HG02678 (cell line): ENCODE results near the gene SULF2.
A peak's percentile ranks its signal among the peaks of the same experiment; 100 is the strongest.

Experiments
- ATAC-seq: cut with Tn5 transposase; IDR thresholded peaks from one replicate; pipeline ENCODE4 v1.9.1; 2021; ENCODE audit warnings: mild to moderate bottlenecking, moderate library complexity; ENCODE audit not compliant: unreplicated experiment

Gene SULF2

DNA sequence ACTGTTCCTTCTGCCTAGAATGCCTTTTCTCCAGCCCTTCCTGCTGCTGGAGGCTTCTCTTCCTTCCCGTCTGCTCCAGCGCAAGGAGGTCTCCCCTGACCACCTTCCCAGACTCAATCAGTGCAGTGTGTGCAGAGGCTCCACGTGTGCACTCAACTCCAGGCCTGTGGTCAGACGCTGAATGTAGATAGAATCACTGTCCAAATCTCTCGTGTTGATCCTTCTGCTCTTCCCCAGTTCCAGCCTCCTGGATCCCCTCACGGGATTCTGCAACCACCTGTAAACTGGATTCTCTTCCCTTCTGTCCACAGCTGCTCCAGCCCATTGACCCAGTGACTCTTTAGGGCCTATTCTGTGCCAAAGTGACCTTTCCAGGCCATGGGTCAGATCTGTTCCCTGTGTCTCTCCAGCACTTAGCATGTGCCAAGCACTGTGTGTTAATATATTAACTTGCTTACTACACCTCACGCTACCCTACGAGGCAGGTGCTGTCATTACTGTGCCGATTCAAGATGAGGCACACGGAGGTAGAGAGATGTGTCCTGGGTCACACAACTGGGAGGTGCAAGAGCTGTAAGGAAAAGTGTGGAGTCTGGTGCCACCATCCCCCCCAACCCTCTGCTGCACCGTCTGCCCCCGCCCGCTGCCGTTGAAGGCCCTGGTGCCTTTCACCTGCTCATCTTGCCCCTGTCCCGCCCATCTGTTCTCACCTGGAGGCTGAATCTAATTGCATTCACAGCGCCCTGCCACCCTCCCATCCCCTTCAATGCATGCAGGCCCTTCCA is 112.2 kb downstream of the SULF2 start:
- no peak for ATAC-seq

DNA sequence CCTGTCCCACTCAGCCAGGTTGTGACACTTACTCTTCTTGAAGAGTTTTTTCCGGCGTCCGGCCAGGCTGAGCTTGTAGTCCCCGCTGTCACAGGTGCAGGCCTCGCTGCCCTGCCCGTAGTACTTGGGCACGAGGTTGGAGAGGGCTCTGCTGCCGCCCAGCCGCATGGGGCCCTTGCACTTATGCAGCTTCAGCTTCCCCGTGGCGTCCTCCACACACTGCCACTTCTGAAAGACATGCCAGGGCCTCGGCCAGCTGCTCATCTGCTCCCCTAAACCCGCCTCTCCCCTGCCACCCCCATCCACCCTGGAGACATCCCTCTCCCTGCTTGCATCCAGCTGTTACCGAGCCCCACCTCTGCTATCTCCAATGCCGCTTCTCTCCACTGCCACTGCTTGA is 113.1 kb downstream of the SULF2 start:
- no peak for ATAC-seq

DNA sequence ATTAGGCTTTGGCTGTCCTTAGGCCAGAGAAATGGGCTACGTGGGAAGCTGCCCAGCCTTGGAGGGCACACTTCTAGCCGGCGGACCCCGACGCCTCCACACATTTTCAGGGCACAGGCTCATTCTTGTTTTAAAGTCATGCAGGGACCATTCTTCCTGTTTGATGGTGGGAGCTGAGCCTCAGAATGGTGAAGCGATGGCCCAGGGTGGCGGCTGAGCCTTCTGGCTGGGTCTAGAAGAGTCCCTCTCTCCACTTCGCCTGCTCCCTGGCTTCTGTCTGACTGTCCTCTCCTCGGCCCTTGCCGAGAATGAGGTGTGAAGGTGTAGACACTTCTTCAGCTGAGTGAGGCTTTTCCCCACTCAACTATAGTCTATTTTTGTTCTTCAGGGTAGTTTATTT is 114.4 kb downstream of the SULF2 start:
- no peak for ATAC-seq

DNA sequence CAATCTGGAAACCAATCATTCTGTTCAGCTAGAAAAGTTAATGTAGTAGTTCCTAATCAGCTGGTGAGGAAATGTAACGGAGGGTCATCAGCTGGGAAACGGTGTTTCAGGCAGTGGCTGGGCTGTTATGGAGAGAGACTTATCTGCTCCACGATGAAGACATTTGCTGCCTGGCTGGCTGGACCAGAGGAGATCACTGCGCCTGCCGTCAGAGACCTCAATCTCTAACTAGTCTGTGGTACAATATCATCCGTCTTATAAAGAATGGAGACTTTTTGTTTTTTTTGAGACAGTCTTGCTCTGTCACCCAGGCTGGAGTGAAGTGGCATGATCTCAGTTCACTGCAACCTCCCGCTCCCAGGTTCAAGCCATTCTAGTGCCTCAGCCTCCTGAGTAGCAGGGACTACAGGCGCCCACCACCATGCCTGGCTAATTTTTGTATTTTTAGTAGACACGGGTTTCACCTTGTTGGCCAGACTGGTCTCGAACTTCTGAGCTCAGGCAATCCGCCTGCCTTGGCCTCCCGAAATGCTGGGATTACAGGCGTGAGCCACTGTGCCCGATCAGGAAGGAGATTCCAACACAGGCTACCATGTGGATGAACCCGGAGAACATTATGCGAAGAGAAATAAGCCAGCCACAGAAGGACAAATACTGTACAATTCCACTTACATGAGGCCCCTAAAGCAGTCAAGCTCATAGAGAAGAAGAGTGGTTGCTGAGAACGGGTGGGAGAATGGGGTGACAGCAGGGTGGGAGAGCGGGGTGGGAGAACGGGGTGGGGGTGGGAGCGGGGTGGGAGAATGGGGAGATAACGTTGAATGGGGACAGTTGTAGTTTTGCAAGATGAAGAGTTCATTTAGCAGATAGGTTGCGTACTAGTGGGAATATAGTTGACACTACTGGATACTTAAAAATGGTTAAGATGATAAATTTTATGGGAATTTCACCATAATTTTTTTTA is 115.1 kb downstream of the SULF2 start:
- ATAC-seq = no peak

DNA sequence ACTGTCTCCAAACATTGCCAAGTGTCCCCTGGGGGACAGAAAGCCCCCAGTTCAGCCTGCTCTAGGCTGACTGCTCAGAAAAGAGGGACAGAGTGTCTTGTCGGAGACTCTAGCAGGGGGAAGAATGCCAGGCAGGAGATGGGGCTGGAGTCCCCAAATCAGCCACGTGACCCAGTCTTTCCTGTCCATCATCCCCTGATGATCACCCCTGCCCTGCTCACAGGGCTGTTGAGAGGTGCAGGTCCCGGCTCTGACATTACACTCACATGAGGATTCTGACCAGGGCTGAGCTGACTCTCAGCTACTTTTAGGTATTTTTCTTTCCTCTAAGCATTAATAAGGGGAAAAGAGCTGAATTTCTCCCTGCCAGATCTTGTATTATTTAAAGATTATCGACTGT is 115.8 kb downstream of the SULF2 start:
- no peak for ATAC-seq

DNA sequence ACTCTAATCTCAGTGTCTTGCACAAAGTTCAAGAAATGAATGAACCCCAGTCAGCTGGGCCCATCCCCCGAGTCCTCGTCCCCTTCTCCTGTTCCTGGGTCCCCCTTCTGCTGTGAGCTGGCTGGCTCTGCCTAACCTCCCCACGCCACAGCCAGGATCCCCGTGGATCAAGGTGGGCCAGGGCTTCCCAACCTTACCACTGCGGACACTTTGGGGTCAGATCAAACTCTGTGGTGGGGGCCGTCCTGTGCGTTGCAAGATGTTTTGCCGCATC is 116.2 kb downstream of the SULF2 start:
- ATAC-seq = no peak

DNA sequence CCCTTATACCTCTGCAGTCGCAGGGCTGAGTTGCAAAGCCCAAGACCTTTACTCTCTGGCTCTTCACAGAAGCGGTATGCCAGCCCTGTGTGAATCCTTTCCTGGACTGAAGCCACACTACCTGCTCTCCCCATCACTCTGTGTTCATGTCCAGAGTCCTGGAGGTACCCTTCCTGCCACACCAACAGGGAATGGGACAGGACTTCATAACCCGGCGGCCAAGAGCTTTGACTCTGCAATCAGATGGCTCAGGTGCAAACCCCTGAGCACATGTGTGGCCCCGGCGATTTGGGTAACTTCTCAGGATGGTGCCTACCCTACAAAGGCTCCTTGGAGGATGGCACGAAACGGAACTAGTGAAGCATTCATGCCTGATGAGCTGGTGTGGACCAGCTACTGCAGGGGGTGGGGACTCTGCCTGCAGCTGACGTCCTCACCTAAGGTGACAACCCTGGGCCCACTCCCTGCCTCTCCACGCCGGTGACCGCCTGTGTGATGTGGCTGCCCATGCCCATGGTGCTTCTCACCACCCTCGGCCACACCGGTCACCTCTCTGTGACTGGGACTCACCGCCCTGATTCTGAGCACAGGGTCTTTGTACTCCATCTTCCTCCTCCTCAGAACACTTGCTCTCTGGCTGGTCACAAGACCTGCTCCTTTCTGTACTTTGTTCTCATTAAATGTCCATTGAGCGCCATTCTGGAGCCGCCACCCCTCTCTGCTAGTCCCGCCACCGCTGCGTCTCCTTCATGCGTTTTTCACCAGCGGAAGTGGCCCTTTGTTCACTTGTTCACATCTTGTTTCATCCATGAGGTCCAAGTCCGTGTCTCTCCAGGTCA is 116.7 kb downstream of the SULF2 start:
- no peak for ATAC-seq

DNA sequence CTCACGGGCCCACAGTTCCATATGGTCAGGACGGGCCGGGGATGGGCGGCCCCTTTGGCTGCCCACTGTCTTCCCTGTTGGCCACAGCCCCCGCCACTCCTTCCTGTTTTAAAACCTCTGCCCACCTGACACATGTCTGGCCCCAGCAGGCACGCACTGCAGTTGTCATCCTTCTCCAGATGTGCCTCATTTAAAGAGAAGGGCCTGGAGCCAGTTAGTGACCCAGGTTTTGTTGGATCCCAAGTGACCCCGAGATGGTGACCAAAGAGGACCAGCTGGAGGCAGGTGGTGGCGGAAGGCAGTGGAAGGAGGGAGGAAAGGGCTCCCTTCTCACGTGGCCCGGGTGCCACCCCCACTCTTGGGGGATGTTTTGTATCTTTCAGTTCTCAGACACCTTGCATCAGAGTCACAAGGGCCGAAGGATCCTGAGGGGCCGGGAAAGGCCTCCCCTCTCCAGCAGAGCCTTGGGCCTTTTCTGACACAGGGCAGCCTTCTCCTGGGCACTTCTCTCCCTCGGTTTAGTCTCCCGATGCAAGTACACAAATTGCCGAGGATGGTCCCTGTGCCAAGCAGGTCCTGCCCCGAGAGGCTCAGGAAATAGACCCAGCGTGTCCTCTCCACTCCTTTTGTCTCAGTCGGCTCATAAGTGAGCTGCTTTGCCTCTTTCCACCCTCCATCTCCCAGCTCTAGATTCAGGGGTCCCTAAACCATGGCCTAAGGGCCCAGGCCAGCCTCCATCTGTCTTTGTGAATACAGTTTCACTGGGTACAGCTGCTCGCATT is 117.6 kb downstream of the SULF2 start:
- no peak for ATAC-seq

DNA sequence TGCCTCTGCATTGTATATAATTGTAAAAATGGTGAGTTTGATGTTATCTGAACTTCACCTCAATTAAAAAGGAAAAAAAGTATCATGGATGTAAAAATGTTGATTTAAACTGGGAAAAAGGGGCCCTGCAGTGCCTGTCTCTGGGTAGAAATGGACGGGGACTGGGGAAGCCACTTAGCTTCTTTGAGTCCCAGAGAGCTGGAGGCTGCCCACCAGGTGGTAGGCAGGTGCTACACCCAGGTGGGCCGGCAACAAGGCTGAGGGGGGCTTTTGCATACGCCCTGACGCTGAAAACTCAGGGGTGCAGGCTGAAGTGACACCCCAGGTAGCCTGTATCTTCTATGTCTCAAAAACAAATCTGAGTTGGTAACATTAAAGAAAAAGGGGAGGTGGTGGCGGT is 118.2 kb downstream of the SULF2 start:
- no peak for ATAC-seq

DNA sequence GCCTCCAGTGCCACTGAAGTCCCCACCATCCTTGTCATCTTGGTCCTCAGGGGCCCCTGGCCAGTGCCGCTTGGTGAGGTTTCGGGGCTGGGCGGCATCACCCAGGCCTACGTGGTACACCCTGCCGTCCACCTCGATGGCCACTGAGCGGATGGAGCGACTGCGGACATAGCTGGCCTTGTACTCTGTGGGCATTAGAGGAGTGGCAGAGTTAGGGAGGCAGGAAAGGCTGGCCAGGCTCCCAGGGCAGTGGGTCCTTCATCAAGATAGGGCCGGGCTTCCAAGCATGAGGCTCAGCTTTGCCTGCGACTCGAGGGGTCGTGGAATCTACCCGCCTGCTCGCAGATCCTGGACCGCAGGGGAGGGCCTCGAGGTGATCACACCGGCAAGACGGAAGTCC is 119.0 kb downstream of the SULF2 start:
- no peak for ATAC-seq

DNA sequence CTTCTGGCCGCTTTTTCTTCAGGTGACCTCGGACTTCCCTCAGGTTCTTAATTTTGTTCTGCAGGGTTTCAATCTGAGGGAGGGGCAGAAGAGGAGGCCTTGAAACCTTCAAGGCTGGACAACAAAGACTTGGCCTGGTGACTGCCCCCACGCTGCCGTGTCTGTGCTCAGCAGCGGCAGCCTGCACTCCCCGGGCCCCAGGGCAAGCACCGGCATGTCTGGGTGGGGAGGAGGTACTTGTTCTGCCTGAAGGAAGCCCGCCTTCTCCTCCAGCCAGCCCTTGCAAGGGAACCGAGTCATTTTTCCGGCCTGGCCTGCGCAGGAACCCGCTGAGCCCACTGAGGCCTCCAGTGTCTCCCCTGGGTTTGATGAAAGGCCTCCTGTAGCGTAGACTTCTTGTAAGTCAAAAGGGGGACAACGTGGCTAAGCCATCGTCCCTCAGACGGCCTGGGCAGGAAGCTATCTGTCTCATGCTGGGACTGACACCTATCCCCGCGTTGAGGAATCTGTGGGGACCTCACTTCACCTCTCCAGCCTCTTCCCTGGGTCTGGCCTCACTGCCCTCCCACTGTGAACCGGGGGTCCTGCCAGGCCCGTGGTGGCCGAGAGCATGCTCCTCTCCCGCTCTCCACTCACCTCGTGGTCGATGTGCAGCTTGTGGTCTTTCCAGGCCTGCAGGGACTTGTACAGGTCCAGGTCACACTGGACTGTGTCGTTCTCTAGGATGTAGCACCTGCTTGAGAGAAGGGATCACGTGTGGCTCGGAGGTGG is 119.9 kb downstream of the SULF2 start:
- ATAC-seq = no peak

DNA sequence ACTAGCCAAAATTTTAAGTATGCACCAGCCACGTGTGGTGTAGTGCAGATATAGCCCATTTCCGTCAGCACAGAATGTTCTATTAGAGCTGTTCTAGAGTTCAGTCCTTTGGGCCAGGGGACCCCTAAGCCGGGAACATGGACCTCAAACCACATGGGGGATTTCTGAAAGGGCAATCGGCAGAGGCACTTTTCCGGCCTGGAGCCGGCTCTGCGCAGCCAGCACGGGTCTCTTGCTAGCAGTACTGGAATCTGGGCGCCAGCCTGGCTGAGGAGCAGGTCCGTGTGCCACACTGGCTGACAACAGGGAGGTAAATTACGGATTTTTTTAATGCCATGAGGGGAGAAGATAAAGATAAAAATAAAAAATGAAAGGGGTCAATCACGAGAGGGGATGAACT is 120.5 kb downstream of the SULF2 start:
- no peak for ATAC-seq

DNA sequence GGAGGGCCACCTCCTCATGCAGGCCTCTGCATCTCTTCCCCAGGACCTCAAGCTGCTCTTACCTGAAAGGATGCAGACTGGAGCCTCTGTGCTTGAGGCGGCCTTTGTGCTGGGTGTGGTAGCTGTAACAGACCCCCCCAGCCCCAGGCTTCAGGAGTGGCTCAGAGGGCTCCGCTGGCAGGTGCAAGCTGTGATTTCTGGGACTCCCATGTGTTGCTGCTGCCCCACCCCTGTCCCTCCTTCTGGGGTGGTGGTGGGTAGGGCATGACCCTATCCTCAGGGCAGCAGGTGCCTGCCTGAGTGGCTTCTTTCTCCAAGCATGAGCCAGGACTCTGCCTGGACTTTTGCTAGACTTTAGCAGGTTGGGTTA is 121.2 kb downstream of the SULF2 start:
- ATAC-seq = no peak

DNA sequence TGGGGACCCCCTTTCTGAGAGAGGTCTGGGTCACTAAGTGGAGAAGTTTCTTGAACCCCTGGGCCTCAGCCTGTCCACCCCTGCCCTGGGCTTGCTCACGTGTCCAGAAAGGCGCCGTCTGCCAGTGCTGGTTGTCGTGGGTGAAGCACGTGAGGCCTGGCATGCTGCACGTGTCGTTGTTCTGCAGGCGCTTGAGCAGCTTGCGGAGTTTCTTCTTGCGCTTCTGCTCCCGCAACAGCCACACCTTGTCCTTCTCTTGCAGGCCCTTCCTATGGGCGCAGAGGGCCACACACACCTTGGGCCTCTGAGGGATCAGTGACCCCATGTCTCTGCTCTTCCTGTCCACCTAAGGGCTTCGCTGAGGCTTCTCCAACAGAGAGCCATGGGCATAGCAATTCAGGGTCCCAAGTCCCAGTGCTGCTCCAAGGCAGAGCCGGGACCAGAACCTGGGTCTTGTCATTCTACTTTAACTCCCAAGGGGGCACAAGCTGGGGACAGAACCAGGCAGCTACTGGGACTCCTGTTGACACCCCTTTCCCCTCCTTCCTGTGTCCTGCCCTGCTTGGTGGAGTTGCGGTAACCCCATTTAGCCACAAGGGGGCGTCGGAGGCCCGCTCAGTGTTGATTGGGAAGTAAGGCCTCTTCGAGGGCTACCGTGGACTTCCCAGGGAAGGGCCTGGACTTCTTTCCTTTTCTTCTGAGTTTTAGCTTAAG is 121.8 kb downstream of the SULF2 start:
- ATAC-seq = peak; percentile 41

DNA sequence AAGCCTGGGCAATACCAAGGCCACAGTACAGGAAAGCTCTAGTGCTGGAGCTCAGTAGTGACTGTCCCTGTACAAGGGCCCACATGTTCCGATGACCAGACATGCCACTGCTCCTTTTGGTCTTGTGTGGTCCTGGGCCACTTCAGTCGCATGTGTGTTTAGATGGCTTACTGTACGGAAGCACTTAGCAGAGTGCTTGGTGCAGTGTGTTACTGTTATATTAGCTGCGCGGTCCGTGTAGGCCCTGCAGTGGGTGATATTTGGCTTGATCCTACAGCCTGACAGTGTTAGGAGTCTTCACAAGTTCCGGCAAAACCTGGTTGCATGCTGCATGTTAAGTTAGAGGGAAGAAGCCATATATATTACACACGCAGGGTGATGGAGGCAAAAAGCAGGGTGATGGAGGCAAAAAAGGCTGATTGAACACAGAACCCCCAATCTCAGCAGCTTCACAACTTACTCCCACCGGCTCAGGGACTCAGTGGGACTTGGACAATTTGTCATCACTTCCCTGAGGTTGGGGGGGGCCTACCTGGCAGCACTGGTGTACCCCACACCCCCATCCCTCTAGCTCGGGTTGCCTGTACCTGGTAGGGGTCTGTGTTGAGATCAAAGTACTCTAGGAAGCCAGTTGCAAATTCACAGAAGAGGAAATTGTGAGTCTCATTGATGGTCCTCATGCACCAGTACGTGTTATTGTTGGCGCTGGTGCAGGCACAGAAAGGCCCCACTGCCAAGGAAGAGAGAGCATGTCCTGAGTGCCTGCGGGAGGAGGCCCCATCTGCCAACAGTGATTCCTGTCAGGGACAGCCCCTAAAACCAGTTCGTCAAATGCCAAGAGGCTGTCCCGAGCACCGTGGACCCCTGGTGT is 122.6 kb downstream of the SULF2 start:
- ATAC-seq = no peak

DNA sequence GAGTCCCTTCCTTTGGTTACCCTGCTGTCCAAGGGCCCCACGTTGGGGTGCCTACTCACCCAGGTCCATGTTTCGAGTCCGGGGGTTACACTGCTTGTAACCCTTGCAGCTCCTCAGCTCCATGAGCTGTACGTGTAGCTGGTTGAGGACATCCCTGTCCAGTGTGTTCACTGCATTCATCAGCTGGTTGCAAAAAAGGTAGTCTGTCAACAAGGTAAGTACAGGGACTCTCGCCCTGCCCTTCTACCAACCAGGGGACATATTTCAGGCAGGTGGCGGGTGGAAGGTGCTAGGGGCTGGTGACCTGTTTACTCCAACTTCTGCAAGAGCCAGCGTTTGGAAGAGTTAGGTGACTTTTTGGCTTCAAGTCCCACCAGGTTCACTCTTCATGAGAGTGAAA is 123.6 kb downstream of the SULF2 start:
- no peak for ATAC-seq

DNA sequence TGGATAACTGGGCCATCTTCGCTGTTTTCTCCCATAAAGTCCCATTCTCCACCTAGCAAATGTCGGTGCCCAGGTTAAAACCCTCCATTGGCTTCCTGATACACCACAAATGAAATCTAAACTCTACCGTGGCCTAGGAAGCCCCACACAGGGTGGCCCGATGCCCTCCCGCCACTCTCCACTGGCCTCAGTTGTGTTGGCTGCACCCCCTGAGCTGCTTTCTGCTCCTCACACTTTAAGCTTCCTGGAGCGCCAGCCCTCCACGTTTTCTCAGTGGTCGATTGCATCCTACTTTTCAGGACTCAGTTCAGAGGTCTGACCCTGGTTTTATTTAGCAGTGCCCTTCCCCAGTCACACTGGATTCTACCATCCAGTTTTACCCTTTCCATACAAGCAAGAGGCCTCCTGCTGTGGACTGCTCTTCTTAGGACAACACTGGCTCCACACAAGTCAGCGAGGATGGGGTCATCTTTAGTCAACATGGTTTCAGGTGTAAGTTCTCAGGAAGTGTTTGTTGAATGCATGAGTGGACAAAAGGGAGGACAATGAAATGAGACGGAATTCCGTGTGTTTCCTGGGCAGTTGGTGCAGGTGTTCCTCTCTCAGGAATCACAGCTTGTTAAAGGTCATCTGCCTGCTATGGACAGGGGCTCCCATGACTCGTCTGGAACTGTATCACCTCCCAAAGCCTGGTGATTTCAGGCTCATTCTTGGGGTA is 124.1 kb downstream of the SULF2 start:
- ATAC-seq = no peak

DNA sequence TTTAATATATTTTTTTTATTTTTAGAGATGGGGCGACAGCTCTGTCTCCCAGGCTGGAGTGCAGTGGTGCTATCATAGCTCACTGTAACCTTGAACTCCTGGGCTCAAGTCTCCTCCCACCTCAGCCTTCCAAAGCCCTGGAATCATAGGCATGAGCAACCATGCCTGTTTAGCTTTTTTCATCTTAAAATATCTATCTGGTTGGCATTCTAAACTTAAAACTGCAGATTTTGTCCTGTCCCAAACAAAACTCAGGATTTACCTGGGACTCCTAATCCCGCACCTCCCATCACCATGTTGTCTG is 124.7 kb downstream of the SULF2 start:
- ATAC-seq = no peak
